H9 (cell line): Measurements from ENCODE around the gene GINM1. TPM values are rescaled to one million over a fixed set of nuclear protein-coding genes. Genes with fewer than 3 reads are reported as not detected.

ENCODE experiments used
- DNase-seq: peaks from one replicate; pipeline ENCODE4 v3.0.0-alpha.2; 2017
- H2AFZ ChIP-seq: one replicate; pipeline ENCODE4 v1.6.1; 2013; ENCODE audit warnings: mild to moderate bottlenecking, low read length, control low read depth, moderate library complexity
- H2AK5ac ChIP-seq: 2 replicates; pipeline ENCODE4 v1.6.1; 2013; ENCODE audit warnings: low read length, control low read depth, mixed read lengths; ENCODE audit not compliant: insufficient read length
- H2BK120ac ChIP-seq: one replicate; pipeline ENCODE4 v1.6.1; 2013; ENCODE audit warnings: low read depth, mild to moderate bottlenecking, low read length, control low read depth, inconsistent platforms; ENCODE audit not compliant: poor library complexity, severe bottlenecking
- H2BK12ac ChIP-seq: 2 replicates; pipeline ENCODE4 v1.6.1; 2013; ENCODE audit warnings: low read length, control low read depth, mixed read lengths, low read depth; ENCODE audit not compliant: insufficient read length
- H2BK15ac ChIP-seq: 2 replicates; pipeline ENCODE4 v1.6.1; 2013; ENCODE audit warnings: low read depth, low read length, control low read depth
- H2BK20ac ChIP-seq: one replicate; pipeline ENCODE4 v1.6.1; 2013; ENCODE audit warnings: low read depth, mild to moderate bottlenecking, low read length, control low read depth, inconsistent platforms; ENCODE audit not compliant: poor library complexity, severe bottlenecking
- H2BK5ac ChIP-seq: 2 replicates; pipeline ENCODE4 v1.6.1; 2013; ENCODE audit warnings: low read length, control low read depth, mixed read lengths; ENCODE audit not compliant: insufficient read length
- H3K14ac ChIP-seq: 2 replicates; pipeline ENCODE4 v1.6.1; 2013; ENCODE audit warnings: low read length, control low read depth; ENCODE audit not compliant: insufficient read depth
- H3K18ac ChIP-seq: 2 replicates; pipeline ENCODE4 v1.6.1; 2013; ENCODE audit warnings: low read depth, mild to moderate bottlenecking, mixed read lengths, low read length, control low read depth; ENCODE audit not compliant: insufficient read length
- H3K23ac ChIP-seq: 2 replicates; pipeline ENCODE4 v1.6.1; 2013; ENCODE audit warnings: low read length, control low read depth, mixed read lengths, low read depth; ENCODE audit not compliant: insufficient read length
- H3K23me2 ChIP-seq: 2 replicates; pipeline ENCODE4 v1.6.1; 2013; ENCODE audit warnings: low read depth, mild to moderate bottlenecking, mixed read lengths, low read length, control low read depth; ENCODE audit not compliant: insufficient read length, poor library complexity, severe bottlenecking
- H3K27ac ChIP-seq: 2 replicates; pipeline ENCODE4 v1.5.1; 2013; ENCODE audit warnings: low read length, control low read depth, mixed read lengths, low read depth; ENCODE audit not compliant: insufficient read length
- H3K27me3 ChIP-seq: 2 replicates; pipeline ENCODE4 v1.6.1; 2013; ENCODE audit warnings: low read length, control low read depth, inconsistent platforms; ENCODE audit not compliant: insufficient read depth
- H3K4ac ChIP-seq: 2 replicates; pipeline ENCODE4 v1.6.1; 2013; ENCODE audit warnings: low read depth, mild to moderate bottlenecking, control low read depth, inconsistent platforms, low read length, moderate library complexity
- H3K4me1 ChIP-seq: 2 replicates; pipeline ENCODE4 v1.6.1; 2013; ENCODE audit warnings: low read length, control low read depth, inconsistent platforms; ENCODE audit not compliant: insufficient read depth
- H3K4me2 ChIP-seq: 2 replicates; pipeline ENCODE4 v1.6.1; 2013; ENCODE audit warnings: low read length, control low read depth, mixed read lengths; ENCODE audit not compliant: insufficient read length, insufficient read depth
- H3K56ac ChIP-seq: 2 replicates; pipeline ENCODE4 v1.6.1; 2013; ENCODE audit warnings: low read depth, mild to moderate bottlenecking, mixed read lengths, low read length, control low read depth; ENCODE audit not compliant: insufficient read length
- H3K79me1 ChIP-seq: 2 replicates; pipeline ENCODE4 v1.6.1; 2013; ENCODE audit warnings: low read depth, mild to moderate bottlenecking, moderate library complexity, low read length, control low read depth, inconsistent platforms; ENCODE audit not compliant: insufficient read depth, poor library complexity, severe bottlenecking
- H3K79me2 ChIP-seq: 2 replicates; pipeline ENCODE4 v1.6.1; 2013; ENCODE audit warnings: low read length, control low read depth, inconsistent platforms; ENCODE audit not compliant: insufficient read depth
- H3K9ac ChIP-seq: 2 replicates; pipeline ENCODE4 v1.6.1; 2013; ENCODE audit warnings: low read length, control low read depth, mixed read lengths; ENCODE audit not compliant: insufficient read length; ENCODE audit errors: extremely low read depth
- H3K9me3 ChIP-seq: one replicate; pipeline ENCODE4 v1.6.1; 2013; ENCODE audit warnings: low read depth, low read length, inconsistent platforms; ENCODE audit not compliant: control insufficient read depth
- H3T11ph ChIP-seq: one replicate; pipeline ENCODE4 v1.6.1; 2013; ENCODE audit warnings: mild to moderate bottlenecking, low read length, control low read depth, inconsistent platforms
- H4K20me1 ChIP-seq: one replicate; pipeline ENCODE4 v1.6.1; 2013; ENCODE audit not compliant: control insufficient read depth, insufficient read length, insufficient read depth
- H4K5ac ChIP-seq: 2 replicates; pipeline ENCODE4 v1.6.1; 2013; ENCODE audit warnings: low read depth, mild to moderate bottlenecking, mixed read lengths, low read length, control low read depth; ENCODE audit not compliant: insufficient read length
- H4K8ac ChIP-seq: replicated peaks from 2 replicates; pipeline ENCODE4 v1.6.1; 2013; ENCODE audit warnings: low read length, control low read depth, mixed read lengths, low read depth; ENCODE audit not compliant: insufficient read length
- H4K91ac ChIP-seq: 2 replicates; pipeline ENCODE4 v1.6.1; 2013; ENCODE audit warnings: low read depth, mild to moderate bottlenecking, moderate library complexity, mixed read lengths, low read length, control low read depth; ENCODE audit not compliant: insufficient read length
- H3K27ac Mint-ChIP-seq, 3 experiments: 2 replicates in 2 of 3; 3 replicates in 1 of 3; pipeline ENCODE4 v1.8.0; 2020 to 2021; ENCODE audit warnings: mixed read lengths in 3 of 3, mild to moderate bottlenecking in 1 of 3, moderate library complexity in 1 of 3
- H3K27me3 Mint-ChIP-seq: 2 replicates; pipeline ENCODE4 v1.8.0; 2021; ENCODE audit warnings: low read depth, mild to moderate bottlenecking, moderate library complexity, mixed read lengths
- H3K36me3 Mint-ChIP-seq, 3 experiments: 2 replicates in 2 of 3; 3 replicates in 1 of 3; pipeline ENCODE4 v1.8.0; 2020 to 2021; ENCODE audit warnings: low read depth in 3 of 3, mixed read lengths in 3 of 3; ENCODE audit not compliant: insufficient read depth in 1 of 3
- H3K4me1 Mint-ChIP-seq, 2 experiments: 2 replicates each; pipeline ENCODE4 v1.8.0; 2020; ENCODE audit warnings: mixed read lengths in 2 of 2
- H3K4me3 Mint-ChIP-seq, 2 experiments: 2 replicates in 1 of 2; 3 replicates in 1 of 2; pipeline ENCODE4 v1.8.0; 2020 to 2021; ENCODE audit warnings: mild to moderate bottlenecking in 2 of 2, mixed read lengths in 2 of 2, moderate library complexity in 1 of 2
- H3K9me3 Mint-ChIP-seq, 2 experiments: 2 replicates in 1 of 2; 3 replicates in 1 of 2; pipeline ENCODE4 v1.8.0; 2020; ENCODE audit warnings: mild to moderate bottlenecking in 2 of 2, mixed read lengths in 2 of 2, moderate library complexity in 1 of 2
- WGBS: extraction: QIAGEN DNeasy Blood & Tissue Kit; methylation state at CpG from one replicate; pipeline ENCODE4 v1.1.7; 2013; ENCODE audit warnings: missing lambda C conversion rate, low lambda C conversion rate, mixed read lengths; ENCODE audit not compliant: insufficient read length; ENCODE audit errors: extremely low coverage; 5-methylcytosine and 5-hydroxymethylcytosine counted together
- total RNA-seq: library from RNA; stranded (reverse); gene quantifications from 2 replicates; pipeline ENCODE4 v1.2.1, GENCODE V29; 2021
- TF ChIP-seq, protein P1 (sequence below): fragments of 200-600 bp; sonication (generic); conservative IDR thresholded peaks from 3 replicates; pipeline ENCODE4 v1.8.0; 2021; ENCODE audit warnings: antibody characterized with exemption, mild to moderate bottlenecking

The GINM1 gene
- total RNA-seq, 1 experiment from 2014 or later = 24.5 TPM

DNA sequence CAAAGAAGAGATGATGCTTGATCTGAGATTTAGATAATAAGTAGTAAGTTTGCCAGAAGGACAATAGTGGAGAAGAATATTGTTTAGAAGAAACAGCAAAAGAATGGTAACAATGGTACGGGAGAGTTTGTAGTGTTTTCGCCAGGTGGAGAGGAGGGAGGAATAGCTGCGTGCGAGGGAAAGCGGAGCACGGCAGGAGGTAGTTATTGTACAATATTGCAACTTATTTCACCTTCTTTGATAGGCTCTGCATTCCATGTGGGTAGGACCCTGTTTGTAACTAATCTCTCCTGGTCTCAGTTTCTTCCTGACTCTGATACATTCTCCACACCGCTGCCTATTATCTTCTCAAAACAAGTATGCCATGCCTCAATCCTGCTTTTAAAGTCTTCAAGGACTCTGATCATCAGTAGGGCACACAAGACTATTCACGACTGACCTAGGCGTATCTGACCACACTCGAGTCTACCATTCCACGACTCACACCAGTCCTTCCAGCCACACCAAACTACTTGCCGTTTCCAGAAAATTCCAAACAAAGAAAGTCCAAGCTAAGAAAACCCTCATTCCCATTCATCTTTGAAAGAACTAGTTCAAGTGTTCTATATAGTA is 21.4 kb upstream of the GINM1 start:
- TF ChIP-seq, protein P1, sequence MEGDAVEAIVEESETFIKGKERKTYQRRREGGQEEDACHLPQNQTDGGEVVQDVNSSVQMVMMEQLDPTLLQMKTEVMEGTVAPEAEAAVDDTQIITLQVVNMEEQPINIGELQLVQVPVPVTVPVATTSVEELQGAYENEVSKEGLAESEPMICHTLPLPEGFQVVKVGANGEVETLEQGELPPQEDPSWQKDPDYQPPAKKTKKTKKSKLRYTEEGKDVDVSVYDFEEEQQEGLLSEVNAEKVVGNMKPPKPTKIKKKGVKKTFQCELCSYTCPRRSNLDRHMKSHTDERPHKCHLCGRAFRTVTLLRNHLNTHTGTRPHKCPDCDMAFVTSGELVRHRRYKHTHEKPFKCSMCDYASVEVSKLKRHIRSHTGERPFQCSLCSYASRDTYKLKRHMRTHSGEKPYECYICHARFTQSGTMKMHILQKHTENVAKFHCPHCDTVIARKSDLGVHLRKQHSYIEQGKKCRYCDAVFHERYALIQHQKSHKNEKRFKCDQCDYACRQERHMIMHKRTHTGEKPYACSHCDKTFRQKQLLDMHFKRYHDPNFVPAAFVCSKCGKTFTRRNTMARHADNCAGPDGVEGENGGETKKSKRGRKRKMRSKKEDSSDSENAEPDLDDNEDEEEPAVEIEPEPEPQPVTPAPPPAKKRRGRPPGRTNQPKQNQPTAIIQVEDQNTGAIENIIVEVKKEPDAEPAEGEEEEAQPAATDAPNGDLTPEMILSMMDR = no peak
- Histone ChIP-seq H3K4me2 (peak overlapping the region; percentile 81), H4K8ac (no peak overlapping the region), H2BK15ac (no peak overlapping the region), H3K18ac (no peak overlapping the region), H3K4me1 (no peaks in the 10 kb centered on the region), H4K5ac (no peak overlapping the region), H3K56ac (no peak overlapping the region), H3T11ph (no peak overlapping the region), H3K23me2 (peaks cover 8% of the 10 kb centered on the region), H3K4ac (no peak overlapping the region), H3K79me2 (peaks cover 26% of the 10 kb centered on the region), H4K20me1 (no peaks in the 10 kb centered on the region), H2BK5ac (no peak overlapping the region), H3K9ac (peak overlapping the region; percentile 93), H2BK12ac (no peak overlapping the region), H4K91ac (peak overlapping the region; percentile 54), H2BK120ac (no peak overlapping the region), H3K27me3 (no peaks in the 10 kb centered on the region), H3K79me1 (peaks cover 7% of the 10 kb centered on the region), H2AFZ (no peak overlapping the region), H2AK5ac (no peak overlapping the region), H2BK20ac (no peak overlapping the region), H3K27ac (no peak overlapping the region), H3K23ac (no peak overlapping the region), H3K9me3 (no peaks in the 10 kb centered on the region), H3K14ac (0 out of 2 replicates have a peak overlapping the region, but pooled peaks have one; percentile 13)
- Mint-ChIP-seq H3K27me3 (peaks cover 4% of the 10 kb centered on the region), H3K27ac (peak overlapping the region; percentile 90 to 99 (median 99); a peak in 6 of 7 replicates), H3K4me3 (peak overlapping the region; percentile 98 to 99), H3K4me1 (peaks cover 10 to 11% of the 10 kb centered on the region in 2 experiments), H3K36me3 (peaks cover 6 to 10% (median 9%) of the 10 kb centered on the region in 3 experiments; a peak in 5 of 7 replicates), H3K9me3 (no peaks in the 10 kb centered on the region; a peak in 1 of 5 replicates)
- WGBS = no CpG with 5 or more reads among the region's 12 CpGs
- no peak for DNase-seq
